Mononuclear cell (primary cell): ENCODE results near the gene NCBP3. TPM values are rescaled to one million over a fixed set of nuclear protein-coding genes. Genes with fewer than 3 reads are reported as not detected.
"Not testable (repeated sequence)": the region's sequence is repeated elsewhere in the genome, so short reads cannot be mapped to it uniquely, and the experiment has no call there.

Experiments
- H3K27me3 ChIP-seq: 2 replicates; pipeline ENCODE4 v1.6.0; 2011; ENCODE audit warnings: low read length, control low read depth; ENCODE audit not compliant: insufficient read depth
- H3K4me1 ChIP-seq: 2 replicates; pipeline ENCODE4 v1.5.1; 2011; ENCODE audit warnings: mild to moderate bottlenecking, low read length, control low read depth; ENCODE audit not compliant: insufficient read depth
- H3K4me3 ChIP-seq: 2 replicates; pipeline ENCODE4 v1.5.1; 2011; ENCODE audit warnings: mild to moderate bottlenecking, low read length, moderate library complexity
- H3K9me3 ChIP-seq: 2 replicates; pipeline ENCODE4 v1.5.1; 2011; ENCODE audit warnings: low read depth, mild to moderate bottlenecking, control low read depth, low read length
- total RNA-seq: library from RNA; depleted of rRNA; stranded (reverse); fragments of >200 nt; gene quantifications from one replicate; pipeline ENCODE4 v1.2.3, GENCODE V29; 2012

The NCBP3 gene
- total RNA-seq, 1 donor, result 24.1 TPM

GRCh38 chr17:3845291-3845620 lies 790 bp downstream of the NCBP3 start:
- Histone ChIP-seq H3K27me3 (no peaks in the 10 kb centered on the region), H3K4me3 (peak overlapping the region; percentile 77), H3K4me1 (peaks cover 23% of the 10 kb centered on the region), H3K9me3 (no peaks in the 10 kb centered on the region)

DNA sequence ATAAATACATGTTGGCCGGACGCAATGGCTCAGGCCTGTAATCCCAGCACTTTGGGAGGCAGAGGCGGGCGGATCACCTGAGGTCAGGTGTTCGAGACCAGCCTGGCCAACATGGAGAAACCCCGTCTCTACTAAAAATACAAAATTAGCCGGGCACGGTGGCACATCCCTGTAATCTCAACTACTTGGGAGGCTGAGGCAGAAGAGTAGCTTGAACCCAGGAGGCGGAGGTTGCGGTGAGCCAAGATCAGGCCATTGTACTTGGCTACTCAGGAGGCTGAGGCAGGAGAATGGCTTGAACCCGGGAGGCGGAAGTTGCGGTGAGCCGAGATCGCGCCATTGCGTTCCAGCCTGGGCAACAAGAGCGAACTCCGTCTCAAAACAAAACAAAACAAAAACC lies 1.5 kb downstream of the NCBP3 start:
- H3K4me1 ChIP-seq, result peaks cover 23% of the 10 kb centered on the region
- H3K27me3 ChIP-seq, H3K9me3 ChIP-seq, H3K4me3 ChIP-seq: not testable (repeated sequence)

- H3K4me1 ChIP-seq, result peaks cover 23% of the 10 kb centered on the region
- no peaks in the 10 kb centered on the region for H3K9me3 ChIP-seq
- H3K4me3 ChIP-seq, result no peak overlapping the region
- no peaks in the 10 kb centered on the region for H3K27me3 ChIP-seq
These were observed 2.0 kb downstream of the NCBP3 start for GRCh38 chr17:3843935-3844516.

GRCh38 chr17:3838206-3838605 lies 7.8 kb downstream of the NCBP3 start:
- no peak overlapping the region for H3K4me3 ChIP-seq
- H3K27me3 ChIP-seq, result no peaks in the 10 kb centered on the region
- peaks cover 19% of the 10 kb centered on the region for H3K4me1 ChIP-seq
- no peaks in the 10 kb centered on the region for H3K9me3 ChIP-seq

GRCh38 chr17:3836551-3836950 lies 9.5 kb downstream of the NCBP3 start:
- no peaks in the 10 kb centered on the region for H3K27me3 ChIP-seq
- no peak overlapping the region for H3K4me3 ChIP-seq
- no peaks in the 10 kb centered on the region for H3K9me3 ChIP-seq
- peaks cover 18% of the 10 kb centered on the region for H3K4me1 ChIP-seq

GRCh38 chr17:3835410-3836229 lies 10.4 kb downstream of the NCBP3 start:
- Histone ChIP-seq H3K9me3 (no peaks in the 10 kb centered on the region), H3K4me1 (peaks cover 15% of the 10 kb centered on the region), H3K27me3 (no peaks in the 10 kb centered on the region), H3K4me3 (no peak overlapping the region)

GRCh38 chr17:3834811-3835210 lies 11.2 kb downstream of the NCBP3 start:
- H3K4me3 ChIP-seq, result no peak overlapping the region
- H3K9me3 ChIP-seq, result no peaks in the 10 kb centered on the region
- peaks cover 15% of the 10 kb centered on the region for H3K4me1 ChIP-seq
- no peaks in the 10 kb centered on the region for H3K27me3 ChIP-seq

DNA sequence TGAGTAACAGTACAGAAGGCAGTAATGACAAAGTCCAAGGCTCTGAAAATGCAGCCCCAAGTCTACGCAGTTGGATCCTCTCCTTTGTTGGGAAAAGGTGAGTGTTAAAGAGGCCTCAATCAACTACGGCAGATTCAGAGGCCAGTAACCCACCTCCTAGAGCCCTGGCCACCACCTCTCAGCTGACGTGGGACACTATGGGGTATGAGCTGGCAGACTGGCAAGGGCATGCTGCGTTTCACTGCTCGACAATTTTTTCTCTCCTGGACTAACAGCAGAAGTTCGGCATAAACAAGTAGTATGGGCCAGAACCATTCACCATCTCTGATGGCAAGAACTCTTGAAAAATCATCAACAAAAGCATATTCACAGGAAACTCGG lies 17.2 kb downstream of the NCBP3 start:
- no peaks in the 10 kb centered on the region for H3K4me1 ChIP-seq

DNA sequence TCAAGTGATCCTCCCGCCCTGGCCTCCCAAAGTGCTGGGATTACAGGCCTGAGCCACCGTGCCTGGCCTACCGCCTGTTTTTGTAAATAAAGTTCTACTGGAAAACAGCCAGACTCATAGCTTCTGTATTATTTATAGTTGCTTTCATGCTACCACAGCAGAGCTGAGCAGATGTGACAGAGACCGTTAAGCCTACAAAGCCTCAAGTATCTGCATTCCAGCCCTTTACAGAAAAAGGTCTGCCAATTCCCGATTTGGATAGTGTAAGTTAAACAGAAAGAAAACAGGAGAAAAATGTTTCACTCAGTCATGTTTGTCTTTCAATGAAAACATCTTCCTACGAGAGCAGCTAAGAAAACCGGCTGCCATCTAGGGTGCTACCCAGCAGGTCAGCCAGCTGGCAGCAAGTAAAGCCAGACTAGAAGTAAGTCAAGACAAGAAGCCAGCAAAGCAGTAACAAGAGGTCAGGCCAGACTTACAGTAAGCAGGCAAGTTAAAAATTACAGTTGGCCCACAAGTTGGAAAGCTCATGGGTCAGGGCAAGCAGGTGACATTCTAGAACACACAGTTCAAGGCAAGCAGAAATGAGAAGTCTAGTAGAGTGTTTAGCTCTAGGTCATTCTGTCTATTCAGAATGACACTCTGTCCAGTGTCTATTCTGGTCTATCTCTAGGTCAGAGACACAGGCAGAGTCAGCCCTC lies 17.7 kb downstream of the NCBP3 start:
- Histone ChIP-seq H3K4me1 (no peaks in the 10 kb centered on the region), H3K9me3 (no peaks in the 10 kb centered on the region), H3K4me3 (no peak overlapping the region), H3K27me3 (no peaks in the 10 kb centered on the region)

More for the DNA sequence above, 17.2 kb downstream of the NCBP3 start:
- no peak overlapping the region for H3K4me3 ChIP-seq
- H3K9me3 ChIP-seq, result no peaks in the 10 kb centered on the region
- no peaks in the 10 kb centered on the region for H3K27me3 ChIP-seq

DNA sequence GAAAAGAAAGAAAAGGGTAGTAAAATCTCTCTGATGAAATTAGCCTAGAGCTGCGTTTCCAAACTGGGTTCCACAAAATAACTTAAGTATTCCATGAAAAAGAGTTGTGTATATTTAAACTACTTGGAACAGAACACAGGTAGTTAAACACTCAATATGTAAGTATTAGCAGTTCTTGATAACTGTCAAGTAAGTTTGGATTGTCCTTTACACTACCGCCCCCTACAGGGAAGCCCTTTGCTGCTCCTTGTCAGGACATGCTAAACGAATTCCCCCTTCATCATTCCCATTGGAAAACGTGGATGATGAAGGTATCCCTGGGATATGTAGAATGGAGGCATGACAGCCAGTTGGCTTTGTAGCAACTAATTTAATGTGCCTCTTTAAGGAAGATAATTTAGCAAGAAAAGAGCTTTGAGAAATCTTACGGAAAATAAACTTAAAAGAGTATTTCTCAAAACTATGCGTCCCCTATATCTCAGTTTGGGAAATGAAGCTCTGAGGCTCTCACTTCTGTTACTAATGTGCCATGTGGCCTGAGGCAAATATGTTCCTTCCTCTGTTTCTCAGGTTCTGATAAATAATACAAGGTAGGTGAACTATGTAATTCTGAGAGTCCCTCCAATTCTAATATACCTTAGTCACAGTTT lies 18.8 kb downstream of the NCBP3 start:
- Histone ChIP-seq H3K9me3 (no peaks in the 10 kb centered on the region), H3K4me3 (no peak overlapping the region), H3K4me1 (no peaks in the 10 kb centered on the region), H3K27me3 (no peaks in the 10 kb centered on the region)

GRCh38 chr17:3826191-3826590 lies 19.9 kb downstream of the NCBP3 start:
- Histone ChIP-seq H3K27me3 (no peaks in the 10 kb centered on the region), H3K4me1 (no peaks in the 10 kb centered on the region), H3K9me3 (no peaks in the 10 kb centered on the region), H3K4me3 (no peak overlapping the region)

- no peaks in the 10 kb centered on the region for H3K4me1 ChIP-seq
- H3K4me3 ChIP-seq, result no peak overlapping the region
- no peaks in the 10 kb centered on the region for H3K9me3 ChIP-seq
- no peaks in the 10 kb centered on the region for H3K27me3 ChIP-seq
These were observed 24.9 kb downstream of the NCBP3 start for GRCh38 chr17:3821101-3821500.

DNA sequence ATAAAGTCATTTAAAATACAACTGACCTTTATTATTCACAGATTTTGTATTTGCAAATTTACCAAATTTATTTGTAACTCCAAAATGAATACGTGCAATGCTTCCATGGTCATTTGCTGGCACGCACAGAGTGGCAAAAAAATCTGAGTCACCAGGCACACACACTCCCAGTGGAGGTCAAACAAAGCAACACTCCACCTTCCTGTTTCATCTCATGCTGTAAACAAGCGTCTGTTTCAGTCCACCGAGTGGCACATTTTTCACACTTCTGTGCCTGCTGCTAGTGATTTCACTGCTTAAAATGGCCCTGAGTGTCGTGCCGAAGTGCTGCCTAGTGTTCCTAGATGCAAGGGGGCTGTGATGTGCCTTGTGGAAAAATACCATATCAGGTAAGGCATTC lies 27.3 kb downstream of the NCBP3 start:
- no peaks in the 10 kb centered on the region for H3K9me3 ChIP-seq
- H3K27me3 ChIP-seq, result no peaks in the 10 kb centered on the region
- no peak overlapping the region for H3K4me3 ChIP-seq
- H3K4me1 ChIP-seq, result no peaks in the 10 kb centered on the region

DNA sequence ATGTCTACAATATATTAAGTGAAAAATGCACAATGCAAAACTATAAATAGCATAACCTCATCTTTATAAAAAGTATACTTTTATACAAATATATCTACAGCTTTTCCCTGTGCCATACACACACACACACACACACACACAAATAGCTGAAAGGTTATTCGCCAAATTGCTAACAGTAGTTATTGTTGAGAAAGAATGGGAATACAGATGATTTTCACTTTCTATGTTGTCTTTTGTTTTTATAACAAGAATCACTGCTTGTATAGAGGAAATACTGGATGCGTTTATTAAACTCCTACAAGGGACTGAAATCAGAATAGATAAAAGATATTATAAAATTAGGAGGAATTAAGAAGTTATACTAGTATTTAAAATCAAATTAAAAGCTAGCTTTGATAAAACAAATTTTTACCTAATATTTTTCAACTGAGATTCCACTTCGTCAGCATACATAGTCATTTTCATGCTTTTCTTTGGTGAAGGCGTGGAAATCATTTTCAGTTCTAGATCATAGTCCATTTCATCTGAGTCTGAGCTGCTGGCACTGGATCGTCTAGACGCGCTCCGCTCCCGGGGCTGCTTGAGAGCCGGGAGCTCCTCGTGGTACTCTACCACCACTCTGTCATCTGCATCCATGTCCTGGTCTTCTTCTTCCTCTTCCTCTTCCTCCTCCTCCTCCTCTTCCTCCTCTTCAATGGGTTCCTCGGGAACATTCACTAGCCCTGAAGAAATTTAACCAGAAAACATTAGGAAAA lies 28.0 kb downstream of the NCBP3 start:
- H3K27me3 ChIP-seq, result no peaks in the 10 kb centered on the region
- no peaks in the 10 kb centered on the region for H3K4me1 ChIP-seq
- H3K4me3 ChIP-seq, result no peak overlapping the region
- H3K9me3 ChIP-seq, result no peaks in the 10 kb centered on the region

- no peaks in the 10 kb centered on the region for H3K9me3 ChIP-seq
- no peak overlapping the region for H3K4me3 ChIP-seq
- no peaks in the 10 kb centered on the region for H3K27me3 ChIP-seq
- no peaks in the 10 kb centered on the region for H3K4me1 ChIP-seq
These were observed 30.1 kb downstream of the NCBP3 start for GRCh38 chr17:3815925-3816324.
